SKM-1 treated with dmso at 0.1 percent for 144 hours (cell line): Measurements from ENCODE around the gene TMCO1.
"Not testable (repeated sequence)": the region's sequence is repeated elsewhere in the genome, so short reads cannot be mapped to it uniquely, and the experiment has no call there.

Experiments
- DNase-seq: peaks from one replicate; lab custom pipeline; 2025; ENCODE audit not compliant: unreplicated experiment; lab: John Stamatoyannopoulos, UW

TMCO1 gene

GRCh38 chr1:165768513-165769394 is at the start of gene TMCO1:
TMCO1 (minus strand) TSS chr1:165768868; CDS start chr1:165768751, 117 bp downstream.
- DNase-seq: peak; percentile 100

GRCh38 chr1:165816826-165817497 is 48.3 kb upstream of the TMCO1 start:
- no peak for DNase-seq

GRCh38 chr1:165816157-165816556 is 47.5 kb upstream of the TMCO1 start:
- no peak for DNase-seq

GRCh38 chr1:165815725-165816124 is 47.1 kb upstream of the TMCO1 start:
- no peak for DNase-seq

- no peak for DNase-seq
Measured at GRCh38 chr1:165807613-165808012, 38.9 kb upstream of the TMCO1 start.

GRCh38 chr1:165804513-165804912 is 35.8 kb upstream of the TMCO1 start:
- DNase-seq: not testable (repeated sequence)

GRCh38 chr1:165799387-165799786 is 30.7 kb upstream of the TMCO1 start:
- no peak for DNase-seq

- no peak for DNase-seq
Measured at GRCh38 chr1:165795894-165796293, 27.2 kb upstream of the TMCO1 start.

GRCh38 chr1:165793951-165794350 is 25.3 kb upstream of the TMCO1 start:
- no peak for DNase-seq

GRCh38 chr1:165787741-165788140 is 19.1 kb upstream of the TMCO1 start:
- DNase-seq: no peak

- DNase-seq: not testable (repeated sequence)
Measured at GRCh38 chr1:165783519-165783918, 14.9 kb upstream of the TMCO1 start.

GRCh38 chr1:165778197-165778596 is 9.5 kb upstream of the TMCO1 start:
- DNase-seq: not testable (repeated sequence)

- DNase-seq: no peak
Measured at GRCh38 chr1:165773324-165773965, 4.8 kb upstream of the TMCO1 start.

GRCh38 chr1:165772739-165773138 is 4.1 kb upstream of the TMCO1 start:
- DNase-seq: no peak

GRCh38 chr1:165764277-165764676 is 4.4 kb downstream of the TMCO1 start:
- DNase-seq: no peak

- no peak for DNase-seq
Measured at GRCh38 chr1:165763442-165763841, 5.2 kb downstream of the TMCO1 start.

- no peak for DNase-seq
Measured at GRCh38 chr1:165762725-165763124, 5.9 kb downstream of the TMCO1 start.

- no peak for DNase-seq
Measured at GRCh38 chr1:165759095-165759494, 9.6 kb downstream of the TMCO1 start.

GRCh38 chr1:165755393-165756010 is 13.2 kb downstream of the TMCO1 start:
- DNase-seq: no peak

GRCh38 chr1:165753934-165754333 is 14.7 kb downstream of the TMCO1 start:
- DNase-seq: no peak

- DNase-seq: no peak
Measured at GRCh38 chr1:165748550-165748949, 20.1 kb downstream of the TMCO1 start.
